ENCODE measurements around the gene KLHL18.
"Not testable (repeated sequence)": the region's sequence is repeated elsewhere in the genome, so short reads cannot be mapped to it uniquely, and the experiment has no call there.

The KLHL18 gene
- total RNA-seq: 26.0 to 79.1 (median 54.4) reads per million in 3 experiments

DNA sequence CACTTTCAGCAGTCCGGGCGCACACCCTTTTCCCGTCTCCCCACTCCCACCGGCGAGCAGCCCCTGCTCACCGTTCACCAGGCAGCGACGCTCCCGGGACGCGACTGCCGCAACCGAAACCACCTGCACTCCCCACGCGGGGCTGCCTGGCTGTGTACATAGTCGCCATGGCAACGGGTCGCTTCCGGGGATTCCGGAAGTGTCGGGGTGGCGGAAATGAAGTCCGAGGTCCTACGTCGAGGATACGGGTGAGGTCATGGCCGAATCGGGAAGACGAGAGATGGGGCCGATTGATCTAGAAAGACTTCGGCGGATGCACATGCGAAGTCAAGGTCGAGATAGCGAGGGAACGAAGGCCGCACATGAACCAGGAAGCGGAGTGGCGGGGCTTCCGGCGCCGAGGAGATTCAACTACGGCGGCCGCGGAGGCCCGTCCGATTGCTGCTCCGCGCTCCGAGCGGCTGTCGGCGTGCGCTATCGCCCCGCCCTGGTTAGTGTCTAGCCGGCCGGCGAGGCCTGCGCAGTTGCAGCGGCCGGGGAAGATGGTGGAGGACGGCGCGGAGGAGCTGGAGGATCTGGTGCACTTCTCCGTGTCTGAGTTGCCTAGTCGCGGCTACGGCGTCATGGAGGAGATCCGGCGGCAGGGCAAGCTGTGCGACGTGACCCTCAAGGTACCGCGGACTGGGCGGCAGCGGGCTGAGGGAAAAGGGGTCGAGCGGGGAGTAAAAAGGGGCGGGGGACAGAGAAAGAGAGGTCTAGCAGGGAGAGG lies at the start of gene KLHL18, which contains the start of gene KIF9:
KLHL18 (plus strand) TSS at position 521 of the 769 bp plus-strand sequence; CDS start at position 543, 22 bp downstream.
KIF9 (minus strand) TSS at position 376 of the 769 bp plus-strand sequence. CDS start 5,425 bp downstream, outside the sequence.
- DNase-seq: peak; percentile 97

DNA sequence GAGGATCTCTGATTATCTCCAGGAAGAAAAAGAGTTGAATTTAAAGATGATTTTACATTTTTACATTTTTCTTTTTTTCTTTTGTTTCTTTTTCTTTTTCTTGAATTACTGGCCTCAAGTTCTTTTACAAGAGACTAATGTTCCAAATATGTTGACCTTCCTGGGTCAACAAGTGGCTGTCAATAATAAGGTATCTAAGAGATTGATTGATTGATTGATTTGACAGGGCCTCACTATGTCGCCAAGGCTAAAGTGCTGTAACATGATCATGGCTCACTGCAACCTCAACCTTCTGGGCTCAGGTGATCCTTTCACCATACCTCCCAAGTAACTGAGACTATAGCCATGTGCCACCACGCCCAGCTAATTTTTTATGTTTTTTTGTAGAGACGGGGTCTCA lies 44.7 kb upstream of the KLHL18 start:
- DNase-seq: no peak

DNA sequence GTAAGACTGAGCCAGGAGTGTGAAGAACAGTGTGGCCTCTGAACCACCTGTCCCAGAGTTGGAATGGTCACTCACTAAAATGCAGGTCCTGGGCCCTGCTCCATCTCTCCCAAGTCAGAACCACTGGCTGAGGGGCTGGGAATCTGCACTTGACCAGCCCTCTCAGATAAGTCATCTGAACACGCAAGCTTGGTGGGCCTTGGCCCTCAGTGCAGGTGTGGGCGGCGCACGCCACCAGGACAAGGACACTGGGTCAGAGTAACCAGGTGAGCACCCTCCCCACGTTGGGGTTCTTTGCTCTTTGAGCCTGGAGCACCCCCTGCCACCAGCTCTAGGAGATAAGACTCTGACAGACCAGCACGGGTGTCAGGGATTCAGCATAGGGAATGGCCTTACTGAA lies 42.8 kb upstream of the KLHL18 start:
- DNase-seq: no peak

DNA sequence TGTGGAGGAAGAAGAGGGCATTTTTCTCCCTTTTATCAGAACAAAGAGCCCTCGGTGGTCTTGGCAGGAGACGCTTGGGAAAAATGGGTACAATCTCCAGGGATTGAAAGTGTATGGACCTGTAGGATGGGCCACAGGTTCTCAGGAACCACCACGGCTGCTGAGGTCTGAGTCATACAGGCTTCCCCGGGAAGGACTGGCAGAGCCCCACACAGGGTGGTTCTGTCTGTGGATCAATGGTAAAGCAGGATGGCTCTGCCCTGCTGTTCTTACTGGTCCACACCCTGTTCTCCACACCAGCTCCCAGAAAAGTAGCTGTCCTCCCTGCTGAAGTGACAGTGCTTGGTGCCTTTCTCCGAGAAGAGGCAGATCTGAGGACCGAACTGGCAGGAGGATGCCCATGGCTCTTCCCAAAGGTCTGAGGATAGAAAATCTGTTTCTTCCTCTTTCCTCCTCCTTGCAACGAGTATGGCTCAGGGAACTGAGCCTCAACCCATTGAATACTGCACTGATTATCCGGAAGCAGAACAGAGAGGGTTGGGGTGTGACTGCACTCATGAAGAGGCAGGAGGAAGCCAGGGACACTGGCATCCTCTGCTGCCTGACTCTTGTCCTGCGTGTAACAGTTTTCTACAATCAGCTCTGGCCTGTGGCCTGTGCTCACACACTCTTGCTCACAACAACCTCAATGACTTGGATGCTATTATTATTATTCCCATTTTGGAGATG lies 39.2 kb upstream of the KLHL18 start:
- no peak for DNase-seq

DNA sequence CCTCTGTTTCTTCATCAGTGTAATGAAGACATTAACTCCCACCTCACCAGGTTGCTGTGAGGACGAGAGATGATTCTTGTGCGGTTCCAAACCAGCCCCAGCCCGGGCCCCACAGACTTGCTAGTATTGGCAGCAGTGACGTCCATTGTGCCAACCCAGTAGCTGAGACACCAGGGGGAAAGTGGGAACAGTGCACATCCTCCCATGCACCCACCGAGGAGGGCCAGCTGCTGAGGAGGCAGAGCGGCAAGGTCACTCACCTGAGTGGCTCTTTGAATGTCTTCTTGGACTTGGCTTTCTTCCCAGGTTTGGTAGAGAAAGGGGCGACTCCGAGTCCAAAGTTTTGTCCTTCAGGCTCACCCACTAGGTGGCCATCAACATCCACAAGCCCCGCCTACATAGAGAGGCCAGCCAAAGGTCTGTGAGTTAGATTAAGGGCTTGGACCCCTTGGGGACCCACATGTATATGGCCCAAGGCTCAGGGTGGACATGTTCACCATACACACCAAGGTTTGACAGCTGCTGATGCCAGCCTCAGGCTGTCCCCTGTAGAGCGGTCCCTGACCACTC lies 38.1 kb upstream of the KLHL18 start:
- DNase-seq: no peak

DNA sequence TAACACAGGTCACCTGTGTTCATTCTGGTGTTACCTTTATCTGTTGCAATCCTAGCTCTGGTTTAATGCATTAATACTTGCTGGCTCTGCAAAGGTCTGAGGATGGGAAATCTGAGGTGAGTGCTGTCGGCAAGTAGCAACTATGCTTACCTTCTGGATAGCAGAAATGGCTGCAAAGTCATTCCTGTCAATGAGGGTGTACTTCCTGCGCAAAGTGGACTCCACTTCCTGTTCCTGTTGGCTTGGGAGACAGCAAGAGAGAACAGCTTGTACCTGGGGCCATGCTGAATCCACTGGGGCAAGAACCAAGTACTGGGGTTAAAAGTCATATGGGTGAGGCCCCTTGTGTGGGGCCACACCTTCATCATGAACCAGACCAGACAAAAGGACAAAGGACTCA lies 37.5 kb upstream of the KLHL18 start:
- no peak for DNase-seq

DNA sequence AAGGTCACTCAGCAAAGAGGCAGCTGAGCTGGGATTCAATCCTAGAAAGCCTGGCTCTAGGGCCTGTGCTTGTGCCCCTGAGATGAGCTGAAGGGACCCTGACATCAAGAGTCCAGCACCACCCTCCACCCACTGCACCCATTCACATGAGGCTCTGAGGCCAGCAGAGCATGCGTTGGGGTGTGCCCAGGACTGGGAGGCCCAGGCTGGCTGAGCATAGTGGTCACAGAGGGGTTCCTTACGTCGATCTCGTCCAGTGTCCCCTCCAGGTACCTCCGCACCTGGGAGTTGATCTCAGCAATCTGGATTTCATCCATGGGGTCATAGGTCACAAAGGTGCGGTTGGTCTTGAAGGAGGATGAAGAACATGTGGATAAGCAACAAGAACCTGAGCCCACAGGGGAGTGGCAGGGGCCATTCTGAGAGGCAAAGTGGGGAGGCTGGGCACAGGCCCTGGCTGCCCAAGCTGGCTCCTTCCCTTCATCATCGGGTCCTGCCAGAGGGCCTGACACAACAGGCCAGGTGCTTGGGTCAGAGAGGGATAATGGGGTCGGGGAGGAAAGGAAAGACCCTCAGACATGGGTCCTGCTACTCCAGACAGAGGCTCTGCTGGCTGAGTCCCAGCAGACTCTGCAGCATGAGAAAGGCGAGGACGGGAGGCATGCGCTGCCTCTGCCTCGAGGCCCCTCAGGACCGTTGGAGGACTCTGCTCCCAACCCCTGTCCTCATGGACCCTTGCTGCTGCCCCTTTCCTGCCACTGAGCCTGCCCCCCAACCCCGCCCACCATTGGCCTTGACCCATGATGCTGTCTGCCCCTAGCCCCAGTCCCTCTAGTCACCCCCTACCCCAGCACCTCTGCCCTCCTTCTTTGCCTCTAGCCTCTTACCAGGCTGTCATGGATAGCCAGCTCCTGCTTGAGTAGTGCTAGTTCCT lies 35.3 kb upstream of the KLHL18 start:
- DNase-seq: no peak

DNA sequence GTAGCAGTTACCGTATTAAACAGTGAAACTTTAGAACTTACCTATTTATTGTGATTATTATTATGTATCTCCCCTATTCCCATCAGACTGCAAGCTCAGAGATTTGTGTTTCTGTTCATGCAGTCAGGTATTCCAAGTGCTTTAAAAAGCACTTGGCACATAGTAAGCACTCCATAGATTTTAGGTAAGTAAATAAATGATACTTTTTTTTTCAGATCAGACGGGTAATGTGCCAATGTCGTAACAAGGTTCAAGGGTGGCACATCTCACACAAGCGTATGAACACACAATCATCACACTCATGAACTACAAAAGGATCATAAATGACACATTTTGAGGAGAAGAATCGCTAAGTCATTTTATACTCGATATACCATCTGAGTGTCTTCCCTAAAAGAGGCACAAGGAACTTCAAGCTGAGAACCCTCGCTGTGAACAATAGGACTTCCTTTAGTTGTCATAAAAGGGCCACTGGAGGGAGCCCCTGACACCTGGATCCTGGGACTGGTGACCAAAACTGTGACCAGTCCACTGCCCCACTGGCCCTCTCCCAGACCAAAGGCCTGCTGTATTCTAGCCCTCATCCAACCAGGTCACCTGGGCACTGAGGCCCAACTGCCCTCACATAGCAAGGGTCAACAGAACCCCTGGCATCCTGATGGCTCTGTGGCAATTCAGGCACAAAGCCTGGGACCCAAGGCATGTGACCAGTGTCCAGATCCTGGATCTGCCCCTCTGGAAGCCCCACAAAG lies 32.3 kb upstream of the KLHL18 start:
- DNase-seq: no peak

DNA sequence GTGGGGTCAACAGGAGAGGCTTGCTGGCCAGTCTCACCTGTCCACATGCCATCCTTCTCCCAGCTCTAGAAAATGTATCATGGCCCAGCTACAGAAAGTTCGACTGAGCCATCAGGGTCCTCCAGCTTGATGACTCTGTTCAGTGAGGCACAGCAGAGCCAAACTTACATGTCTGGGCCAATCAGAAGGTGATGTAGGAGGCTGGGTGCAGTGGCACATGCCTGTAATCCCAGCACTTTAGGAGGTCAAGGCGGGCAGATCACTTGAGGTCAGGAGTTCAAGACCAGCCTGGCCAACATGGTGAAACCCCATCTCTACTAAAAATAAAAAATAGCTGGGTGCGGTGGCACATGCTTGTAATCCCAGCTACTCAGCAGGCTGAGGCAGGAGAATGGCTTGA lies 31.7 kb upstream of the KLHL18 start:
- DNase-seq: not testable (repeated sequence)

DNA sequence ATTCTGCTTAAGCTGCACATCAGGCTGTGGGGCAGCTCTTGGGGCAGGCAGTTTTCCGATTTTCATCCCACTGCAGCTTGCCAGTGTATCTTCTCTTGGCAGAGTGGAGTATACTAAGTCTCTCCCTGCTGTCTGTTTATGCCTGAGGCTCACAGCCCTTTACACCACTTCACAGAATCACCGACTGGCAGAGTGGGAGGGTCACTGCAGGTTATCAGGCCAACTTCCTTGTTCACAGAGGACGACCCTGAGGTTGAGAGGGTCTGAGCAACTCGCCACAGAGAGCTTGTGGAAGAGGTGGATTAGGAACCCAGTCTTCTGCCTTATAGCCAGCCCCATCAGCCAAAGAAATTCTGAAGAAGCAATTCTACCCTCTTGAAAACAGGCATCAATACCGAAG lies 31.1 kb upstream of the KLHL18 start:
- no peak for DNase-seq

DNA sequence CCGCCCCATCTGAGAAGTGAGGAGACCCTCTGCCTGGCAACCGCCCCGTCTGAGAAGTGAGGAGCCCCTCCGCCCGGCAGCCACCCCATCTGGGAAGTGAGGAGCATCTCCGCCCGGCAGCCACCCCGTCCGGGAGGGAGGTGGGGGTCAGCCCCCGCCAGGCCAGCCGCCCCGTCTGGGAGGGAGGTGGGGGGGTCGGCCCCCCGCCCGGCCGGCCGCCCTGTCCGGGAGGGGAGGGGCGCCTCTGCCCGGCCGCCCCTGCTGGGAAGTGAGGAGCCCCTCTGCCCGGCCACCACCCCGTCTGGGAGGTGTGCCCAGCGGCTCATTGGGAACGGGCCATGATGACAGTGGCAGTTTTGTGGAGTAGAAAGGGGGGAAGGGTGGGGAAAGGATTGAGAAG lies 26.4 kb upstream of the KLHL18 start:
- DNase-seq: not testable (repeated sequence)

DNA sequence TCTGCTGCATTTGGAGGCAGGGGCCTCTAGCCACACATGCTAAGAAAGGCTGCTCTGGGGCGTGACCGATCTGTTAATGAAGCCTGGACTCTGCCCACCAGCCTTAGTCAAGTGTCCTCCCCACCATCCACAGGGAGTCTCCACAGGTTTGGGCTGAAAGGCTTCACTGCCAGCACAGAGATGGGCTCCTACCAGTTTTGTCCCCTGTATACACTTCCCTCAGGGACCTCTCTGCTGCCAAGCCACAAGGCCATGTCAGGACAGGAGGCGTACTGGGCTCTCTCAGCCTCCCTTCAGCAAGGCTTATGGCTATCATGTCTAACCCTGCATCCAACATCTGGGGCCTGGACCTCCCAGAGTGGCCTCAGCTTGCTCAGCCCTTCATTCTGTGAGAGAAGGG lies 23.6 kb upstream of the KLHL18 start:
- no peak for DNase-seq

DNA sequence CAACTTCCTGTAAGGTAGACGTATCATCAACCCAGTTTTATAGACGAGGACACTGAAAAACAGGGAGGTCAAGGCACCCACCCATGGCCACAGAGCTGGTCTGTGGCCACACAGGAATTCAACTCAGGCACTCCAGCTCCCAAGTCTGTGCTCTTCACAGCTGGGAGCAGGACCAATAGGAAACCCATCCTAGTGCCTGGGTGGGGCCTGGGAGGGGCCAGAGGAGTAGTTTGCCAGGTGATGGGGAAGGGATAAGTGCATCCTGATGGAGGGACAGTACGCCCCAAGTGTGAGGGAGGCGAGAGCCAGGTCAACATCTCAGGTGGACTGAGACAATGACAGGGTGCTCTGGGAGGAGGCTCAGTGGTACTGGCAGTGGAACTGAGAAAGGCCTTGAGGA lies 22.1 kb upstream of the KLHL18 start:
- DNase-seq: no peak

DNA sequence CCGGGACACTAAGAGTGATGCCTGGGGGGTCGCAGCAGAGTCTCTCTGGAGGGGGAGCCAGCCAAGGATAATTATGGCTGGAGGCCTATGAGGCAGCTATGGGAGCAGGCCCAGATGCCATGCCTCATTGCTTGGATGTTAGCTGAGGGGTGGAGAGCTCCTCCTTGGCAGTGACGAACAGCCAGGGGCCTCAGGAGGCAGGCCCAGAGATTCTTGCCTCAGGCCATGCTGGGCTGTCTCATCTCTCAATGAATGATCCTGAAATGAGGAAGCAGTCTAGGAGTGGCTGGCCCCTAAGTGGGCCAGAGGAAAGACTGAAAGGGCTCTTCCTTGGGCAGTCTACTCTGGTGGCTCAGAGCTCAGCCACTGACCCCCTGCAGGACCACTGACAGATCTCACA lies 21.4 kb upstream of the KLHL18 start:
- DNase-seq: no peak

DNA sequence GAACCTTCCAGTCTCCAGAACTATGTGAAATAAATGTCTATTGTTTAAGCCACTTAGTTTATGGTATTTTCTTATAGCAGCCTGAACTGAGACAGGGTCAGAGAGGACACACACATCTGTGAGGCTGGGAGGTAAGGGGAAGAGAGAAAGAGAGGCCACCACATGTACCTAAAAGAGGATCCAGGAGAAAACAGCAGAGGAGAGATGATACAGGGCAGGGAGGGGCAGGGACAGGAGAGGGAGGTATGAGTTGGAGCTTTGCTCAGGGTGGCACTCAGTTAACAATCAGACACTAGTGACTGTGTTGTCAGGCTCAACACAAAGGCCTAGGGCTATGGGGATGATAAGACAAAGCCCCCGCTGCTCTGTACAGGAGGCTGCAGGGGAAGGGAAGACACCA lies 17.7 kb upstream of the KLHL18 start:
- DNase-seq: no peak

DNA sequence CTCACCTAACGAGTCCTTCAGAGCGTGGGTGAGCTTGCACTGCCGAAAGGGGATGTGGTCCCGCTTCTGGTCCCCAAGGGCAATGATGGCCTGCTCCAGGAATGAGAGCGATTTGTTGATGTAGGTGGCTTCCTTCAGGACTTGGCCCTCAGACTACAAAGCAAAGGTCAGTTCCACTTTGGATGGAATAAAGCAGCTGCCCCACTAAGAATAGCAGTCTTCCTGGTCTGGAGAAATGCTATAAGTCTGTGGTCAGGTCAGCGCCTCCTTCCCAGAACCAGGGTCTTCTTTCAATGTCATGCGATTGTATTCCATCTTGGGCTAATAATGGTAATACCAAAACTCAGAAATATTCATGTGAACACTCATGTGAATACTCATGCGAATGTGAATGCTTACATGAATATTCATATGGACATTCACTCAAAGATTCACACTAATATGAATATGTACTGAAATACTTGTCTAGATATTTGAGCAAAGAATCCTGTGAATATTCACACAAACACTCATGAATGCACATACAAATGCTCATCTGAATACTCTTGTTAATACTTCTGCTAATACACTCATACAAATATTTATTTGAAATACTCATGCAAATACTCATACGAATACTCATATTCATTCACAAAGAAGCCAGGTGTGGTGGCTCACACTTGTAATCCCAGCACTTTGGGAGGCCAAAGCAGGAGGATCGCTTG lies 16.9 kb upstream of the KLHL18 start:
- DNase-seq: no peak

DNA sequence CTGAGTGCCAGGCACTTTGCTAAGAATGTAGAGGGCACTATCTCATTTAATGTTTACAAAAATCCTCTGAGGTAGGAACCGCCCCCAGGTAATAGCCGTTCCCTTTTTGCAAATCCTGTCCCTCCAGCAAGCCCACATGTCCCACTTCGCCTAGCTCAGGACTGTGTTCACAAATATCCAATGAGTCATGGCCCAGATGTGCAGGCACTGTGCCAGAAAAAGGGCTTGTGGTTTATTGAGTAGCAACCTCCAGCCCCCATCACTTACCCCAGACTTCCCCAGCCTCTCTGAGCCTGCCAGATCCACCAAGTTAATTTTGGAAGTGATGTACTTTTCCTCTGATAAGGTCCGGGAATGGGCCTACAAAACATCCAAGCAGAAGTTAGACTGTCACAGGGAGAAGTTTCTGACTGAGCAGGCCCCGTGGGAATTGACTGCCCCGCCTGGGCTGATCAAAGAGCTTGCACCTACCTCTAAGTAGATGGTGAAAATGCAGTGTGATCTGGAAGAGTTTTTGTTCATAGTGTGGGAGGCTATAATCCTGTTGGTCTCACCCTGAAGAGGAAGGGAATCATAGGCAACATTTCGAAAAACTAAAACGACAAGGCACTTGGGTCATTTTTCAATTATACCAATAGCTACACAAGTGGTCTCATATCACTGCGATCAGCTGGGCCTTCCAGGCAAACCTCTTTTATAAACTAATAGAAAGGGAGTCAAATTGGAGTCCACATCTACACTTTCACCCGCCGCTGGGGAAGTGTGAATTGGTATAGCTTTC lies 15.8 kb upstream of the KLHL18 start:
- no peak for DNase-seq

DNA sequence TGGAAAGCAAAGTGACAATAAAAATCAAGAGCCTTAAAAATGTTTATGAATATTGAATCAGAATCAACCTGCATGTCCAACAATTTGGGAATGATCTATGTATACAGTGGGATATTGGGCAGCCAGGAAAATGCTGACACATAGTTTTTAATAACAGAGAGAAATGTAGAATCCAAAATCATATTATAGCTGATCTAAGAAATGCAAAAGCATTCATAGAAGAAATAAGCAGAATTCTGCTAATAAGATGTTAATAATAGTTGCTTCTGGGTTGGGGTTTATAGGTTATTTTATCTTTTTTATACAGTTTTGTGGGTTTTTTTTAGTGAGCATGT lies 15.3 kb upstream of the KLHL18 start:
- no peak for DNase-seq

DNA sequence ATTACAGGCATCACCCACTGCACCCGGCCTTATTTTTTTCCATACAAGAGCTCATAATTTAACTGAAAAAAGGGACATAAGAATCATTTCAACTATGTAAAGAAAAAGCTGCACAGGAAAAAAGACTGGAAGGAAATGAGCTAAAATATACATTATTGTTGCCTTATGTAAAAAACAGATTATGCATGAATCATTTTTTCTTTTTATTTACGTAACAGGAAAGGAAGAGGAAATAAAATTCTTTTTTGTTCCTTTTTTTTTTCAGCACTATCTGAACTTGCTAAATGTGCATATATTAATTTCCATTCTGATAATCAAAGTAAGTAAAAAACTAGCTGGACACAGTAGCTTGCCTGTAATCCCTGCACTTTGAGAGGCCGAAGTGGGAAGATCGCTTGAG lies 12.2 kb upstream of the KLHL18 start:
- no peak for DNase-seq

DNA sequence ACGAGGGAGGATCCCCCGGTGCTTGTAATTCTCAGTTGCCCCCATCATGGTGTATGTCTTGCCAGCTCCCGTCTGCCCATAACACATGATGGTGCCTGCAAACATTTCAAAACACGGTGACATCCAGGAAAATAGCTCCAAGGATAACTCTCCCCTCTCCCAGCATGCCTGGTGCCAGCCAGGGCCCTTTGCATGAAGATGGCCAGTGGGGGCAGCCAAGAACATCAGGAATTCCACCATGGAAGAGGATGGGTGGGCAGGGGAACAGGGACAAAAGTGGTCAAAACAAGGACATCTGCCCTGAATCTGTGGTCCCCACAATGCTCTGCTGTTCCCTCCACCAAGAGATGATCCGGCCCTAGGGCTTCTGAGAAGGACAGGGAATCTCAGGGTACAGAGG lies 9.2 kb upstream of the KLHL18 start:
- no peak for DNase-seq

DNA sequence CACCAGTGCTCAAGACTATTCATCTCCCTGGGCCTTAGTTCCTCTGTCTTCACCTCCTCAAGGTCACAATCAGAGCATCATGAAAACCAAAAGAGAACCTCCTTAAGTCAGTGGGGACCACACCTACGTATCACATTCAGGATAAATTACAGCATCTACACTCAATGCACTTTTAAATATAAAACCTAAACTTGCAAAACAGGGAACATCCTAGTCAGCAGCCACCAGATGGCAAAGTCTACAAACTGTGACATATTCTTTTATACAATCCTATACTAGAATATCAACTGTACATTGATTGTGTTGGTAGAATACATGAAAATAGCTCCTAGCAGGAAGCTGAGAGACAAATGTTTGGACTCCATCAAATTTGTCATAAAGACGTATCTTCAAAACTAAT lies 8.1 kb upstream of the KLHL18 start:
- DNase-seq: no peak
